Karpas-422 (cell line): ENCODE data around the gene ITIH4. TPM values are rescaled to one million over a fixed set of nuclear protein-coding genes. Genes with fewer than 3 reads are reported as not detected.

Experiments used
- DNase-seq: peaks from one replicate; pipeline ENCODE4 v3.0.0-alpha.2; 2015
- H2AFZ ChIP-seq: fragments of 200-600 bp; sonication (generic); 2 replicates; pipeline ENCODE4 v1.6.1; 2014; ENCODE audit warnings: antibody characterized with exemption, low read length, mixed read lengths
- H3K27ac ChIP-seq: fragments of 200-600 bp; sonication (generic); 2 replicates; pipeline ENCODE4 v1.5.1; 2014; ENCODE audit warnings: mild to moderate bottlenecking, low read length, moderate library complexity
- H3K27me3 ChIP-seq: fragments of 200-600 bp; sonication (generic); 2 replicates; pipeline ENCODE4 v1.6.1; 2014; ENCODE audit warnings: low read length, mixed read lengths
- H3K36me3 ChIP-seq: fragments of 200-600 bp; sonication (generic); 2 replicates; pipeline ENCODE4 v1.6.1; 2014; ENCODE audit warnings: low read length, mixed read lengths; ENCODE audit not compliant: insufficient read depth
- H3K4me1 ChIP-seq: fragments of 200-600 bp; sonication (generic); 2 replicates; pipeline ENCODE4 v1.6.1; 2014; ENCODE audit warnings: mild to moderate bottlenecking, low read length, mixed read lengths
- H3K4me2 ChIP-seq: fragments of 200-600 bp; sonication (generic); 2 replicates; pipeline ENCODE4 v1.6.1; 2014; ENCODE audit warnings: low read length, low read depth, mild to moderate bottlenecking; ENCODE audit not compliant: poor library complexity, severe bottlenecking
- H3K4me3 ChIP-seq: fragments of 200-600 bp; sonication (generic); 2 replicates; pipeline ENCODE4 v1.5.1; 2014; ENCODE audit warnings: mild to moderate bottlenecking, antibody characterized with exemption, low read length, mixed read lengths
- H3K79me2 ChIP-seq: fragments of 200-600 bp; sonication (generic); 2 replicates; pipeline ENCODE4 v1.6.1; 2014; ENCODE audit warnings: mild to moderate bottlenecking, low read length, mixed read lengths
- H3K9ac ChIP-seq: fragments of 200-600 bp; sonication (generic); 2 replicates; pipeline ENCODE4 v1.6.0; 2014; ENCODE audit warnings: low read length
- H3K9me2 ChIP-seq: fragments of 200-600 bp; sonication (generic), shearing (Covaris generic); replicated peaks from 2 replicates; pipeline ENCODE4 v1.6.0; 2014; ENCODE audit warnings: mild to moderate bottlenecking, low read length, moderate library complexity; ENCODE audit not compliant: insufficient read depth
- H3K9me3 ChIP-seq: fragments of 300-700, 200-600 bp; sonication (generic); 2 replicates; pipeline ENCODE4 v1.6.1; 2014; ENCODE audit warnings: low read length, mixed read lengths
- H4K20me1 ChIP-seq: fragments of 200-600 bp; sonication (generic); 2 replicates; pipeline ENCODE4 v1.6.1; 2014; ENCODE audit warnings: mild to moderate bottlenecking, antibody characterized with exemption, low read length, low read depth; ENCODE audit not compliant: insufficient read depth
- total RNA-seq: library from RNA; depleted of rRNA; stranded (reverse); fragments of >200 nt; shearing (Covaris generic); gene quantifications from 2 replicates; pipeline ENCODE4 v1.2.3, GENCODE V29; 2014; ENCODE audit warnings: low replicate concordance; rRNA removed

The ITIH4 gene
- total RNA-seq = 11.1 and 14.3 TPM in 2 replicates

GRCh38 chr3:52830535-52831258 lies at the start of gene ITIH4:
Gene ITIH4 (minus strand): TSS chr3:52830672. CDS start chr3:52830642, 30 bp downstream.
- no peaks in the 10 kb centered on the region for H3K27me3 ChIP-seq
- H3K9ac ChIP-seq = no peak within 1 kb of the TSS
- no peaks in the 10 kb centered on the region for H3K79me2 ChIP-seq
- no peak for DNase-seq
- H3K27ac ChIP-seq = no peak within 1 kb of the TSS
- H4K20me1 ChIP-seq = no peaks in the 10 kb centered on the region
- H3K9me3 ChIP-seq = no peaks in the 10 kb centered on the region
- H3K4me1 ChIP-seq = no peaks in the 10 kb centered on the region
- no peaks in the 10 kb centered on the region for H3K36me3 ChIP-seq
- H3K4me3 ChIP-seq = no peak within 1 kb of the TSS
- H3K4me2 ChIP-seq = no peak within 1 kb of the TSS
- H2AFZ ChIP-seq = no peak within 1 kb of the TSS
- no peaks in the 10 kb centered on the region for H3K9me2 ChIP-seq

- H3K27ac ChIP-seq = no peak overlapping the region
- peaks cover 4% of the 10 kb centered on the region for H3K36me3 ChIP-seq
- H3K9me3 ChIP-seq = no peaks in the 10 kb centered on the region
- no peak overlapping the region for H2AFZ ChIP-seq
- no peaks in the 10 kb centered on the region for H4K20me1 ChIP-seq
- H3K9ac ChIP-seq = no peak overlapping the region
- H3K9me2 ChIP-seq = no peaks in the 10 kb centered on the region
- H3K4me1 ChIP-seq = peaks cover 11% of the 10 kb centered on the region
- DNase-seq = no peak
- peaks cover 53% of the 10 kb centered on the region for H3K79me2 ChIP-seq
- H3K4me2 ChIP-seq = no peak overlapping the region
- H3K27me3 ChIP-seq = no peaks in the 10 kb centered on the region
- H3K4me3 ChIP-seq = no peak overlapping the region
These were observed 49.6 kb upstream of the ITIH4 start for GRCh38 chr3:52880047-52880446.

- H3K4me2 ChIP-seq = no peak overlapping the region
- H3K9ac ChIP-seq = no peak overlapping the region
- no peak for DNase-seq
- H2AFZ ChIP-seq = no peak overlapping the region
- H3K79me2 ChIP-seq = peaks cover 51% of the 10 kb centered on the region
- H3K9me3 ChIP-seq = no peaks in the 10 kb centered on the region
- no peak overlapping the region for H3K27ac ChIP-seq
- H3K4me1 ChIP-seq = peaks cover 15% of the 10 kb centered on the region
- H3K27me3 ChIP-seq = no peaks in the 10 kb centered on the region
- H3K4me3 ChIP-seq = no peak overlapping the region
- no peaks in the 10 kb centered on the region for H3K9me2 ChIP-seq
- H3K36me3 ChIP-seq = no peaks in the 10 kb centered on the region
- no peaks in the 10 kb centered on the region for H4K20me1 ChIP-seq
These were observed 49.1 kb upstream of the ITIH4 start for GRCh38 chr3:52879581-52879980.

- Histone ChIP-seq H4K20me1 (no peaks in the 10 kb centered on the region), H2AFZ (no peak overlapping the region), H3K36me3 (no peaks in the 10 kb centered on the region), H3K4me3 (no peak overlapping the region), H3K4me2 (no peak overlapping the region), H3K9me3 (no peaks in the 10 kb centered on the region), H3K4me1 (peaks cover 19% of the 10 kb centered on the region), H3K9ac (no peak overlapping the region), H3K9me2 (no peaks in the 10 kb centered on the region), H3K79me2 (peaks cover 54% of the 10 kb centered on the region), H3K27me3 (no peaks in the 10 kb centered on the region), H3K27ac (no peak overlapping the region)
- no peak for DNase-seq
These were observed 48.6 kb upstream of the ITIH4 start for GRCh38 chr3:52879090-52879489.

GRCh38 chr3:52877085-52877484 lies 46.6 kb upstream of the ITIH4 start:
- H3K4me2 ChIP-seq = no peak overlapping the region
- H3K36me3 ChIP-seq = no peaks in the 10 kb centered on the region
- peaks cover 54% of the 10 kb centered on the region for H3K79me2 ChIP-seq
- no peaks in the 10 kb centered on the region for H3K9me3 ChIP-seq
- H3K9me2 ChIP-seq = no peaks in the 10 kb centered on the region
- no peak for DNase-seq
- peaks cover 19% of the 10 kb centered on the region for H3K4me1 ChIP-seq
- no peak overlapping the region for H3K4me3 ChIP-seq
- no peaks in the 10 kb centered on the region for H3K27me3 ChIP-seq
- H3K27ac ChIP-seq = no peak overlapping the region
- H3K9ac ChIP-seq = no peak overlapping the region
- H2AFZ ChIP-seq = no peak overlapping the region
- H4K20me1 ChIP-seq = no peaks in the 10 kb centered on the region

- Histone ChIP-seq H3K79me2 (peaks cover 71% of the 10 kb centered on the region), H4K20me1 (no peaks in the 10 kb centered on the region), H2AFZ (no peak overlapping the region), H3K9ac (no peak overlapping the region), H3K4me3 (no peak overlapping the region), H3K36me3 (no peaks in the 10 kb centered on the region), H3K9me3 (no peaks in the 10 kb centered on the region), H3K27me3 (no peaks in the 10 kb centered on the region), H3K4me2 (no peak overlapping the region), H3K9me2 (no peaks in the 10 kb centered on the region), H3K27ac (no peak overlapping the region), H3K4me1 (peaks cover 19% of the 10 kb centered on the region)
- no peak for DNase-seq
These were observed 44.6 kb upstream of the ITIH4 start for GRCh38 chr3:52874864-52875587.

GRCh38 chr3:52874160-52874701 lies 43.8 kb upstream of the ITIH4 start:
- H3K4me3 ChIP-seq = no peak overlapping the region
- H4K20me1 ChIP-seq = no peaks in the 10 kb centered on the region
- no peak overlapping the region for H3K4me2 ChIP-seq

GRCh38 chr3:52873433-52874159 lies 43.1 kb upstream of the ITIH4 start:
- no peak overlapping the region for H2AFZ ChIP-seq
- no peaks in the 10 kb centered on the region for H3K9me2 ChIP-seq
- peaks cover 73% of the 10 kb centered on the region for H3K79me2 ChIP-seq
- no peaks in the 10 kb centered on the region for H4K20me1 ChIP-seq
- DNase-seq = no peak
- H3K27me3 ChIP-seq = no peaks in the 10 kb centered on the region
- H3K9me3 ChIP-seq = no peaks in the 10 kb centered on the region
- H3K4me3 ChIP-seq = no peak overlapping the region
- peaks cover 19% of the 10 kb centered on the region for H3K4me1 ChIP-seq
- H3K9ac ChIP-seq = no peak overlapping the region
- H3K27ac ChIP-seq = no peak overlapping the region
- H3K4me2 ChIP-seq = no peak overlapping the region
- no peaks in the 10 kb centered on the region for H3K36me3 ChIP-seq

More at GRCh38 chr3:52874160-52874701, 43.8 kb upstream of the ITIH4 start:
- H3K9ac ChIP-seq = no peak overlapping the region
- no peak overlapping the region for H2AFZ ChIP-seq
- no peaks in the 10 kb centered on the region for H3K36me3 ChIP-seq
- H3K79me2 ChIP-seq = peaks cover 75% of the 10 kb centered on the region
- H3K27ac ChIP-seq = no peak overlapping the region
- no peaks in the 10 kb centered on the region for H3K9me3 ChIP-seq
- H3K9me2 ChIP-seq = no peaks in the 10 kb centered on the region
- DNase-seq = no peak
- peaks cover 19% of the 10 kb centered on the region for H3K4me1 ChIP-seq
- no peaks in the 10 kb centered on the region for H3K27me3 ChIP-seq
